LNCAP (cell line): ENCODE measurements around the gene TOLLIP.

ENCODE experiments used
- CTCF ChIP-seq: fragments of 450-650 bp; IDR thresholded peaks from 2 replicates; pipeline ENCODE4 v1.5.1; 2017; ENCODE audit warnings: mild to moderate bottlenecking

The TOLLIP gene

GRCh38 chr11:1237851-1238250, 71.6 kb downstream of the TOLLIP start:
- TF ChIP-seq CTCF, result no peak

GRCh38 chr11:1237128-1237580, 72.3 kb downstream of the TOLLIP start:
- TF ChIP-seq CTCF, result no peak

GRCh38 chr11:1236316-1237127, 72.9 kb downstream of the TOLLIP start:
- TF ChIP-seq CTCF, result no peak

GRCh38 chr11:1235901-1236315, 73.5 kb downstream of the TOLLIP start:
- TF ChIP-seq CTCF, result no peak

GRCh38 chr11:1235306-1235900, 74.0 kb downstream of the TOLLIP start:
- TF ChIP-seq CTCF, result no peak

GRCh38 chr11:1234771-1235305, 74.6 kb downstream of the TOLLIP start:
- no peak for TF ChIP-seq CTCF

- no peak for TF ChIP-seq CTCF
These were observed 75.2 kb downstream of the TOLLIP start for GRCh38 chr11:1234054-1234720.
